ENCODE measurements around the gene SUPT5H. TPM values are rescaled to one million over a fixed set of nuclear protein-coding genes. Genes with fewer than 3 reads are reported as not detected.

The SUPT5H gene
- total RNA-seq, 2 donors from 2014 or later, result 79.8 to 246 TPM

DNA sequence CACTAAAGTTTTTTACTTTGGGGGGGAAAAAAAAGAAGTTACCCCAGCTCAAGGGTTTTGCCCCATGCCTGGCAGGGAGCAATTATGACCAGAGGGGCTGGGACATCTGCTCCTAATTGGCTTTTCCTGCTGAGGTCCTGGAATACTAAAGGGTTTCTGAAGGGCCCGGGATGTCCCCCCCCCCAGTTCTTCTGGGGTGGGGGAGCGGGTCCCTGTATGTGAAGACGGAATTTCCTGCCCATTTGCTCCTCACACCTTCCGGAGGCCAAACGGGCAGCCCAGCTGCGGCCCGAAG lies 52.3 kb downstream of the SUPT5H start:
- Histone ChIP-seq H3K4me1 (replicated peaks) (no peaks in the 10 kb centered on the region), H3K27me3 (replicated peaks; ENCODE audit: insufficient read depth) (peaks cover 6% of the 10 kb centered on the region), H3K4me3 (no peak overlapping the region), H3K27ac (no peak overlapping the region), H3K9me3 (no peaks in the 10 kb centered on the region), H3K36me3 (no peaks in the 10 kb centered on the region)
- WGBS, result 2% methylated on average over 7 of the region's 7 CpGs
- intact Hi-C loops (cut with DNase I), result no loop called here
- no peak for DNase-seq (ENCODE audit: low spot score)
- TF ChIP-seq POLR2AphosphoS5 (IDR thresholded peaks at IDR 0.05) (no peak), POLR2A (IDR thresholded peaks at IDR 0.05) (no peak)

DNA sequence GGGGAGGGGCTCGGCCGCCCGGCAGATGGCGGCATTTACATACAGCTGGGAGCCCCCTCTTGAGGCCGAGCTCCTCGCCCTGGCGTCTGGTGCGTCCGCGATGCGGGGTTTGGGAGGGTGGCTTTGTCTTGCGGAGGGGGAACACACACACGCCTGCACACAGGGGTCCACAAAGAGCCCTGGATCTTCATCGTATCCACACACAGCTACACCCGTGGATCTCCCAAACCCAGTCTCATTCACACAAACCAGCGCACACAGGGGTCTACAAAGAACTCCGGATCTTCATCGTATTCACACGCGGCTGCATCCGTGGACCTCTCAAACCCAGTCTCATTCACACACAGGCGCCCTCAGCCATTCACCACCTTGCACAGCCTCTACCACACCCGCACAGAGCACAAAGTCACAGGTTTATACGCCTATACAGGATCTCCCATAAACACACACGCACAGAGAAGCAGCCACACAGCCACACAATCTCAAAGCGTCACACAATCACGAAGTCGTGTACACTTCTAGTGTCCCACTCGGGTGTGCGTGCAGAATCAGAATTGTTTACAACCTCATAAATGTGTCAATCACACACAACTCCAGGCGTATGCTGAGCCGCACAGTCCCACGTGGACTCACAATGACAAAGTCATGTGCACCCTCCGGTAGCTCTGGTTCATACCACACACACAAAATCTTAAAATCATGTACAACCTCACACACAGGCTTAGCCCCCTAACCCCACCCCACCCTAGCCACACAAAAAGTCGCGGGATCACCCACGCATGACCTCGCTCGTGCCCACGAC lies 52.8 kb downstream of the SUPT5H start:
- H3K27me3 ChIP-seq (replicated peaks; ENCODE audit: insufficient read depth), result peaks cover 6% of the 10 kb centered on the region
- DNase-seq (ENCODE audit: low spot score), result no peak
- H3K9me3 ChIP-seq, result no peaks in the 10 kb centered on the region
- TF ChIP-seq, protein P1, sequence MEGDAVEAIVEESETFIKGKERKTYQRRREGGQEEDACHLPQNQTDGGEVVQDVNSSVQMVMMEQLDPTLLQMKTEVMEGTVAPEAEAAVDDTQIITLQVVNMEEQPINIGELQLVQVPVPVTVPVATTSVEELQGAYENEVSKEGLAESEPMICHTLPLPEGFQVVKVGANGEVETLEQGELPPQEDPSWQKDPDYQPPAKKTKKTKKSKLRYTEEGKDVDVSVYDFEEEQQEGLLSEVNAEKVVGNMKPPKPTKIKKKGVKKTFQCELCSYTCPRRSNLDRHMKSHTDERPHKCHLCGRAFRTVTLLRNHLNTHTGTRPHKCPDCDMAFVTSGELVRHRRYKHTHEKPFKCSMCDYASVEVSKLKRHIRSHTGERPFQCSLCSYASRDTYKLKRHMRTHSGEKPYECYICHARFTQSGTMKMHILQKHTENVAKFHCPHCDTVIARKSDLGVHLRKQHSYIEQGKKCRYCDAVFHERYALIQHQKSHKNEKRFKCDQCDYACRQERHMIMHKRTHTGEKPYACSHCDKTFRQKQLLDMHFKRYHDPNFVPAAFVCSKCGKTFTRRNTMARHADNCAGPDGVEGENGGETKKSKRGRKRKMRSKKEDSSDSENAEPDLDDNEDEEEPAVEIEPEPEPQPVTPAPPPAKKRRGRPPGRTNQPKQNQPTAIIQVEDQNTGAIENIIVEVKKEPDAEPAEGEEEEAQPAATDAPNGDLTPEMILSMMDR (IDR thresholded peaks at IDR 0.05), result peak in 1 of 4 experiments; percentile 28
- TF ChIP-seq POLR2AphosphoS5 (IDR thresholded peaks at IDR 0.05), result no peak
- no peaks in the 10 kb centered on the region for H3K36me3 ChIP-seq
- 2% methylated on average over 40 of the region's 40 CpGs for WGBS
- no peak overlapping the region for H3K4me3 ChIP-seq
- H3K27ac ChIP-seq, result no peak overlapping the region
- intact Hi-C loops (cut with DNase I), result no loop called here
- no peaks in the 10 kb centered on the region for H3K4me1 ChIP-seq (replicated peaks)

DNA sequence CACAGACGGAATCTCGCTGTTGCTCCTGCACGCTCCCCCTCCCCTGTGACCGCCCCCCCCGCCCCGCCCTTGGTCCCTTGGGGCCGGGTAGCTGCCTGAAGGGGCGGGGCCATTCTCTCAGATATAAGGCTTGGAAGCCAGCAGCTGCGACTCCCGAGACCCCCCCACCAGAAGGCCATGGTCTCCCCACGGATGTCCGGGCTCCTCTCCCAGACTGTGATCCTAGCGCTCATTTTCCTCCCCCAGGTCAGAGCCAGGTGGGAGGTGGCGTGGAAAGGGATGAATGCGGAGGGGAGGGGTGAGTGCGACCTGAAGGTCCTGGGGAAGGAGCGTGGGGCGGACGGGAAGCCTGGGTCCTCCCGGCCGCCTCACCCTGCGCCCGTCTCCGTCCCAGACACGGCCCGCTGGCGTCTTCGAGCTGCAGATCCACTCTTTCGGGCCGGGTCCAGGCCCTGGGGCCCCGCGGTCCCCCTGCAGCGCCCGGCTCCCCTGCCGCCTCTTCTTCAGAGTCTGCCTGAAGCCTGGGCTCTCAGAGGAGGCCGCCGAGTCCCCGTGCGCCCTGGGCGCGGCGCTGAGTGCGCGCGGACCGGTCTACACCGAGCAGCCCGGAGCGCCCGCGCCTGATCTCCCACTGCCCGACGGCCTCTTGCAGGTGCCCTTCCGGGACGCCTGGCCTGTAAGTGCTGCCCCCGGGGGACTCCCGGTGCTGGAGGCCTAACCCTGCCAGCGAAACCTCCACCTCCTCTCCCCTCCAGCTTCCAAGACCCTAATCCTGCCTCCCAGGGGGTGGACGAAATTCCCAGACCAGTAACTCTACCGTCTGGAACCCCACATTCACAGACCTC lies 53.6 kb downstream of the SUPT5H start, which contains the start of gene DLL3:
Gene DLL3 (plus strand): TSS at position 150 of the 845 bp plus-strand sequence. CDS start 28 bp downstream, at position 178.
- Histone ChIP-seq H3K9me3 (no peaks in the 10 kb centered on the region), H3K36me3 (no peaks in the 10 kb centered on the region), H3K27me3 (replicated peaks; ENCODE audit: insufficient read depth) (peaks cover 6% of the 10 kb centered on the region), H3K27ac (no peak within 1 kb of the TSS), H3K4me3 (no peak within 1 kb of the TSS), H3K4me1 (replicated peaks) (no peaks in the 10 kb centered on the region)
- DNase-seq (ENCODE audit: low spot score), result no peak
- intact Hi-C loops (cut with DNase I), result no loop called here
- WGBS, result 1% methylated on average over 52 of the region's 60 CpGs
- TF ChIP-seq POLR2A (IDR thresholded peaks at IDR 0.05) (no peak), POLR2AphosphoS5 (IDR thresholded peaks at IDR 0.05) (no peak)
- TF ChIP-seq, protein P1 (IDR thresholded peaks at IDR 0.05), result no peak

DNA sequence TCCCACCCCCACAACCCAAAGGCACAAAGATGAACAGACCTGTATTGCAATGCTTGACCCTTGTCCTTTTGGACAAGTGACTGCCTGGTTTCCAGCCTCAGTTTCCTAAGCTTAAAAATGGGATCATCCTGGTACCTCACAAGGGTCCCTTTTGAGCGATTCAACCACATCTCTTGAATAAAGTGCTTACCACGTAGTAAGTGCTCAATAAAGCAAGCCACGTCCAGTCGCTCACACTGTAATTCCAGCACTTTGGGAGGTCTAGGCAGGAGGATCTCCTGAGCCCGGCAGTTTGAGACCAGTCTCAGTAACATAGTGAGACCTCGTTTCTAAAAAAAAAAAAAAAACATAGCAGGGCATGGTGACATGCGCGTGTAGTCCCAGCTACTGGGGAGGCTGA lies 54.5 kb downstream of the SUPT5H start:
- Histone ChIP-seq H3K4me1 (replicated peaks) (no peaks in the 10 kb centered on the region), H3K27ac (no peak overlapping the region), H3K27me3 (replicated peaks; ENCODE audit: insufficient read depth) (peaks cover 6% of the 10 kb centered on the region), H3K9me3 (no peaks in the 10 kb centered on the region), H3K4me3 (no peak overlapping the region), H3K36me3 (no peaks in the 10 kb centered on the region)
- DNase-seq (ENCODE audit: low spot score), result no peak
- 76% methylated on average over 8 of the region's 8 CpGs for WGBS
- TF ChIP-seq POLR2AphosphoS5 (IDR thresholded peaks at IDR 0.05), result no peak
- TF ChIP-seq, protein P1 (IDR thresholded peaks at IDR 0.05), result no peak
- TF ChIP-seq POLR2A (IDR thresholded peaks at IDR 0.05), result no peak
- intact Hi-C loops (cut with DNase I), result no loop called here

DNA sequence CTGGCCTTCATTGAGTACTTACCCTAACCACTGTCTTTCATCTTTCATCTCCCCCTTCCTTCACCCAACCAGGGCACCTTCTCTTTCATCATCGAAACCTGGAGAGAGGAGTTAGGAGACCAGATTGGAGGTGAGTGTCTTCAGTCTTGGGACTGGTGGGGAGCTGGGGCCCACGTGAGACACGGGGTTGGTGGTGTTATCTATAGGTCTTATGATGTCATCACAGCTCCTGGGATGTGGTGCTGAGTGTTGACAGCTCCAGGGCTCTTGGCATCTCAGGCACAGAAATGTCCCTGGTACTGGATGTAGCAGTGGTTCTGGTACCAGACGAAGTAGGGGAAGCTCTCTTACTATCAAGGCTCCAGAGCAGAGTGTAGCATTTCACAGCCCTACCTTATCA lies 55.2 kb downstream of the SUPT5H start:
- Histone ChIP-seq H3K27me3 (replicated peaks; ENCODE audit: insufficient read depth) (peaks cover 6% of the 10 kb centered on the region), H3K4me3 (no peak overlapping the region), H3K27ac (no peak overlapping the region), H3K9me3 (no peaks in the 10 kb centered on the region), H3K4me1 (replicated peaks) (no peaks in the 10 kb centered on the region), H3K36me3 (no peaks in the 10 kb centered on the region)
- 41% methylated on average over 4 of the region's 4 CpGs for WGBS
- intact Hi-C loops (cut with DNase I), result no loop called here
- TF ChIP-seq POLR2A (IDR thresholded peaks at IDR 0.05) (no peak), POLR2AphosphoS5 (IDR thresholded peaks at IDR 0.05) (no peak)
- TF ChIP-seq, protein P1 (IDR thresholded peaks at IDR 0.05), result no peak
- no peak for DNase-seq (ENCODE audit: low spot score)

Measured in prostate gland (tissue), 2 donors.